Endothelial cell (in vitro differentiated cells): Measurements from ENCODE around the gene FBXL5. TPM values are rescaled to one million over a fixed set of nuclear protein-coding genes. Genes with fewer than 3 reads are reported as not detected.

Experiments
- DNase-seq: peaks from one replicate; pipeline ENCODE4 v3.0.0; 2021; ENCODE audit warnings: low spot score
- H3K27ac Mint-ChIP-seq: one replicate; pipeline ENCODE4 v1.8.0; 2021; ENCODE audit warnings: mixed read lengths, inconsistent platforms; ENCODE audit not compliant: unreplicated experiment
- H3K27me3 Mint-ChIP-seq: one replicate; pipeline ENCODE4 v1.8.0; 2021; ENCODE audit warnings: mild to moderate bottlenecking, moderate library complexity, mixed read lengths, inconsistent platforms; ENCODE audit not compliant: unreplicated experiment
- H3K36me3 Mint-ChIP-seq: one replicate; pipeline ENCODE4 v1.8.0; 2021; ENCODE audit warnings: mild to moderate bottlenecking, low read depth, mixed read lengths, inconsistent platforms; ENCODE audit not compliant: unreplicated experiment
- H3K4me1 Mint-ChIP-seq: one replicate; pipeline ENCODE4 v1.8.0; 2021; ENCODE audit warnings: mild to moderate bottlenecking, mixed read lengths, inconsistent platforms; ENCODE audit not compliant: unreplicated experiment
- H3K4me3 Mint-ChIP-seq: one replicate; pipeline ENCODE4 v1.8.0; 2021; ENCODE audit warnings: mild to moderate bottlenecking, mixed read lengths, inconsistent platforms; ENCODE audit not compliant: unreplicated experiment
- H3K9me3 Mint-ChIP-seq: one replicate; pipeline ENCODE4 v1.8.0; 2021; ENCODE audit warnings: mixed read lengths, inconsistent platforms; ENCODE audit not compliant: unreplicated experiment
- CTCF ChIP-seq: fragments of 200-600 bp; sonication (generic); IDR thresholded peaks from one replicate; pipeline ENCODE4 v1.5.0; 2021; ENCODE audit warnings: antibody characterized with exemption; ENCODE audit not compliant: unreplicated experiment
- total RNA-seq: library from RNA; stranded (reverse); fragmentation: NEBNext Ultra II Directional; extraction: Animal tissue kit (Norgen Biotek cat#: 25700); gene quantifications from one replicate; pipeline ENCODE4 v1.2.1, GENCODE V29; 2021; ENCODE audit not compliant: unreplicated experiment

The FBXL5 gene
- total RNA-seq, 1 donor from 2014 or later = 60.6 TPM

GRCh38 chr4:15653420-15653819 is 1.7 kb downstream of the FBXL5 start:
- H3K27ac Mint-ChIP-seq = no peak overlapping the region
- no peaks in the 10 kb centered on the region for H3K9me3 Mint-ChIP-seq
- no peaks in the 10 kb centered on the region for H3K36me3 Mint-ChIP-seq
- peak overlapping the region; percentile 99 for H3K4me3 Mint-ChIP-seq
- DNase-seq = no peak
- TF ChIP-seq CTCF = no peak
- H3K4me1 Mint-ChIP-seq = peaks cover 34% of the 10 kb centered on the region
- H3K27me3 Mint-ChIP-seq = peaks cover 13% of the 10 kb centered on the region

- no peak overlapping the region for H3K27ac Mint-ChIP-seq
- peaks cover 34% of the 10 kb centered on the region for H3K4me1 Mint-ChIP-seq
Observed at GRCh38 chr4:15652841-15653240, 2.3 kb downstream of the FBXL5 start.

GRCh38 chr4:15652191-15652590 is 3.0 kb downstream of the FBXL5 start:
- H3K4me3 Mint-ChIP-seq = no peak overlapping the region
- no peaks in the 10 kb centered on the region for H3K36me3 Mint-ChIP-seq
- peaks cover 34% of the 10 kb centered on the region for H3K4me1 Mint-ChIP-seq
- no peak for DNase-seq
- TF ChIP-seq CTCF = no peak
- peaks cover 13% of the 10 kb centered on the region for H3K27me3 Mint-ChIP-seq
- H3K27ac Mint-ChIP-seq = no peak overlapping the region
- H3K9me3 Mint-ChIP-seq = no peaks in the 10 kb centered on the region

More at GRCh38 chr4:15652841-15653240, 2.3 kb downstream of the FBXL5 start:
- Mint-ChIP-seq H3K27me3 (peaks cover 13% of the 10 kb centered on the region), H3K36me3 (no peaks in the 10 kb centered on the region), H3K9me3 (no peaks in the 10 kb centered on the region), H3K4me3 (peak overlapping the region; percentile 32)
- no peak for TF ChIP-seq CTCF
- no peak for DNase-seq

GRCh38 chr4:15651676-15652075 is 3.5 kb downstream of the FBXL5 start:
- Mint-ChIP-seq H3K27ac (peak overlapping the region; percentile 53), H3K36me3 (no peaks in the 10 kb centered on the region), H3K4me3 (no peak overlapping the region), H3K4me1 (peaks cover 29% of the 10 kb centered on the region), H3K9me3 (no peaks in the 10 kb centered on the region), H3K27me3 (peaks cover 11% of the 10 kb centered on the region)
- no peak for TF ChIP-seq CTCF
- no peak for DNase-seq

GRCh38 chr4:15649914-15650545 is 5.1 kb downstream of the FBXL5 start:
- no peaks in the 10 kb centered on the region for H3K36me3 Mint-ChIP-seq
- H3K27ac Mint-ChIP-seq = no peak overlapping the region
- no peaks in the 10 kb centered on the region for H3K9me3 Mint-ChIP-seq
- H3K27me3 Mint-ChIP-seq = peaks cover 4% of the 10 kb centered on the region
- H3K4me1 Mint-ChIP-seq = peaks cover 24% of the 10 kb centered on the region
- DNase-seq = peak; percentile 32
- TF ChIP-seq CTCF = peak; percentile 64
- H3K4me3 Mint-ChIP-seq = no peak overlapping the region
